ENCODE measurements around the gene LRRC4.

LRRC4 gene

DNA sequence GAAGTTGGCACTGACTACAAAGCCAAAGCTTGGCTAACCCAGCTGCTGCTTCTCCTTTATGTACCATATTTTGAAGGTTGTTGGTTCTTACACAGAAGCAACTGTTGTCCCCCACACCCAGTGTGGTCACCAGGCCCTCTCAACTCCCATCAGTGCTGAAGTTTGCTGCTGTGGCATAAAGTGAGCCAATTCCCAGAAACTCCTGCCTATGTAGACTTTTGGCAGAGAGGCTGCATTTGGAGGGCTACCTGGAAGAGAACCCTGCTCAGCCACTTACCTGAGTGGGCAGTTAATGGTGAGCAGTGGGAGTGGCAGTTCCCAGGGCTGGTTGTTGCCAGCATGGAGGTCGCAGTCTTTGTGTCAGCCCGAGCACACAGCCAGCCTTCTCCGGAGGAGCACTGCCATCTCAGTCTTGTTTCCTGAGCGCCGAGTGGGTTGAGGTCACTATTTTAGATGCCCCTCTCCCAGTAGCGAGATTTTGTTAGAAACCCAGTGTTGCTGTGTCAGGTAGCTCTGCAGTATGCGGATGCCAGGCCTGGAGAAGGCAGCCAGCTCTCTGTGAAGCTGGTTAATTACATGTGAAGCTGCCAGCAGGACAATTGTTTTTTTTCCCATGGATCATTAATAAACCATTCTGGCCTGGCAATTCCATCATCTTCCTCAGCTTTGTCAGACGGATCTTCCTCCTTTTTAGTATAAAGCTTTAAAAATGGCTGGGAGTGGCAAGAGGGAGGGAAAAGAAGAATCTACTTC is 24.5 kb downstream of the LRRC4 start:
- DNase-seq (ENCODE audit: low read depth) = no peak

DNA sequence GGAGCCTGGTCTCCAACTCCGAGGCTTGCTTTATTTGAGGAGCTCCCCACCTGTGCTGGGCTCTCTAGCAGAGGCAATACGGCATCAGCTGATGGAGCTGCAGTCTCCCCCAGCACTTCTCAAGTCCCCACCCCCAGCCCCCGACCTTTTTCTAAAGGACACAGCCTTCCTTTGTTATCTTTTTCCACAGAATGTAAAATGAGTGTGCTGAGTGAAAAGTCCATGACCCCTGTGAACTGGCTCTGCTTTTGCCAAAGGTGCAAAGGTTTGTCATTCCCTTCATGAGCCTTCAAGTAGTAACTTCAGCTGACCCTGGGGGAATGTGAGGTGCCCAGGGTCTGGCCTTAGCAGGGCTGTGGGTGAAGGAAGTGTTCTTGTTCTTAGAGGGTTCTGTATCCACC is 25.5 kb downstream of the LRRC4 start:
- DNase-seq (ENCODE audit: low read depth) = no peak

DNA sequence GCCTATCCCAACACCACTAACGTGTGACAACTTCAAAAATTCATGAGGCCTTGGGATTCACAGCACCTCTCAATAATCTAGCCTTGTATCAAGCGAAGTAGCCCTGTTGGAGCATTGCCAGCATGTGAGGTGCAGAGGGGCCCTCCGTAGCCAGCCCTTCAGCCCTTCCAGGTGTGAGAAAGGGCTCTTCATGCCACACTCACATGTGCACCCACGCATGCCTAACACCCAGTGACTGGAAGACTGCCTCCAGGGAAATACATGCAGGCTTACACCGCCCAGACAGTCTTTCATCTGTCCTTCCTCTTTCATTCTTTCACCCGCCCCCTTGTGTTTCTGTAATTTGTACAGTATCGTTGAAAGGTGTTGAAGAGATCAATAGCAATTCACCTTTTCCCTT is 26.1 kb downstream of the LRRC4 start:
- no peak for DNase-seq (ENCODE audit: low read depth)

DNA sequence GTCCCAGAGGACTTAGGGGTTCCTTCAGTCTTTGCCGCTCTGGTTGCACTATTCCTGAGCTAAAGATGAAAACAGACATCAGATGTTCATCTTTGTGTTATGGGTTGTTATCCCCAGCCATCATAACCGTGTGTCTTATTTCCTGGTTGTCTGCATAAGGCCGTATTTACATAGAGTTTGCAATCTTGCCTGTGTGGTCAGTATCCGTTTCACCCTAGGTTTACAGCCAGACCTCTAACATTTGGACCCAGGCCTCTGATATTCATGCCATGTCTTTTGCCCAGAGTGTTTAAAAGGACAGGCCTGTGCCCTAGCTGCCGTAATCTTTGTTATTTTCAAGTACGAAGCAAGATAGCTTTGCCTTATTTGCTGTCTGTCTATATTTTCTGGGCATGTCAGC is 26.6 kb downstream of the LRRC4 start:
- DNase-seq (ENCODE audit: low read depth) = no peak

DNA sequence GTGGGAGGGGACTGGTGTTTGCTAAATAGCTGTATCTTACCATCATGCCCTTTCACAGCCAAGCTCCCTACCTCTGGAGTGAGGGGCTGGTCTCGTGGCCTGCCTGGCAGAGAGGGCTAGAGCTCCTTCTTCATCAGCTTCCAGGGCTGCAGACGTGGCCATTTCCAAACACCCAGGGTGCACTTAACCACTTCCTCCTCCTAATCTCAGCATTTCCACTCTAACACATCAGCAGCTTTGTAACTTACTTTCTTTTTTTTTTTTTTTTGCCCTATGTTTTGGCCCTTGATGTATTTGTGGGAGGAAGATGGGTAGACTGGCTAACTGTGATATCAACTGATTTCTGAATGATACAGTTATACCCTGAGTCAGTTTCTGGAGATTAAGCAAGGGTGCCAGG is 27.4 kb downstream of the LRRC4 start:
- no peak for DNase-seq (ENCODE audit: low read depth)

DNA sequence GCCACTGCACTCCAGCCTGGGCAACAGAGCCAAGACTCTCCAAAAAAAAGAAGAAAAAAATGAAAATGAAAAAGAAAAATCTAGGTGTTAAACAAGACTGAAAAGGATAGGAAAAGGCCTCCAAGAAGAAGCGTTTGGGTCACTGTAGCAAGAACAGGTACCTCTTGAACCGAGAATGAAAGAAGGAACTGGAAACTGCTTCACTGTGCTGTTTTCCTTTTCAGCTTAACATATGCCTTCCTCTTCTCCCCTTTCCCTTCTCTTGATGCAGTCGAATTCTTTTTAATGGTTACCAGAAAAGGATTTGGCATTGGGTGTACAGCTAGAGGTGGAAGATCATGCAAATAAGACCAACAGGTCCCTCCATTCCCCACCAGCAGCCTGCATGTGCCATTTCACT is 28.1 kb downstream of the LRRC4 start:
- DNase-seq (ENCODE audit: low read depth) = no peak

DNA sequence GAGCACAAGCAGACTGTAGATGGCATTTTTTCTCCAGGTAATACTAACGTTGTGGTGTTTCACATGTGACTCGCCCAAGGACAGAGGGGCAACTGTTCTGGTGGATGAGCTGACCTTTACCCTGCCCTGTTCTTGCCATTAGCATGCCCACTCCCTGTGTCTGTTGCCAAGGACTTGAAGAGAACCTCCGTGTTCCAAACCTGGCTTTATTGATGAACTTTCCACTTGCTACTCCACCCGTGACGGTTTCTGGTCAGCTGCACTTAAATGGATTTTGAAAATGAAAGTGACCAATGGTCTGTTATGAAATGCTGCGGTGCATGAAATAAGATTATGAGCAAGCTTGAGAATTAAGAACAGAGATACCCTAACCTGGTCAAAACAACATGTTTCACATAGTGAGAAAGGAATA is 30.4 kb downstream of the LRRC4 start:
- DNase-seq (ENCODE audit: low read depth) = no peak

DNA sequence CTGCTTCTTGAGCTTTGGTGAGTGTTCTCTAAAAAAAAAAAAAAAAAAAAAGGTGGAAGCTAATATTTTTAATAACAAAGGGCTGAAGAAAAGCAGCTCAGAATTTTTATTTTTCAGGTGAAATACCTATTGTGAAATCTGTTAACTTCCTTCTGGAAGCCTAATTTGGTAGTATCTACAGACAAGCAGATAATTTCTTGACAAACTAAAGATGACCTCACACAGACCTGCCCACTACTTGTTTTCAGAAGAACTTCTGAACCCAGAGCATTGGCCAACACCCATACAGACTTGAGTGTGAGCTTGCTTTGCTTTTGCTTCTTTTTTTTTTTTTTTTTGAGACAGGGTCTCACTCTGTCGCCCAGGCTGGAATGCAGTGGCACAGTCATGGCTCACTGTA is 31.2 kb downstream of the LRRC4 start:
- DNase-seq (ENCODE audit: low read depth) = no peak

DNA sequence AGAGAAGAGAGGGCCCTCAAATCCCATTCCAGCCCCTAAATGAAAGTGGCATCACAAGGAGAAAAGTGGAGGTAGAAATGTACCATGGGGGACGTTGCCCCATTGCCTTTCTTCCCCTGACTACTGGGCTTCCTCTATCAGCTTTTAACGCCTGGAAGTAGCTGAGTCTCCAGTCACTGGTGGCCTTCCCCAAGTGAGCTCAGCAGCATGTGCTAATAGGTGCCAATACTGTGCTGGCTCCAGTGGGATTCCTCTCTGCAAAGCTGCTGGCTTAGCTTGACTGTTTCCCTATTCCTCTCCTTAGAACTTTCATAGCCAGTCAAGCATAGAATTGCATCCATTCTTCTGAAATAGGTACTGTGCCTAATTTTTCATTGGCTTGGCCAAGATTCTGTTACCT is 32.6 kb downstream of the LRRC4 start:
- no peak for DNase-seq (ENCODE audit: low read depth)

DNA sequence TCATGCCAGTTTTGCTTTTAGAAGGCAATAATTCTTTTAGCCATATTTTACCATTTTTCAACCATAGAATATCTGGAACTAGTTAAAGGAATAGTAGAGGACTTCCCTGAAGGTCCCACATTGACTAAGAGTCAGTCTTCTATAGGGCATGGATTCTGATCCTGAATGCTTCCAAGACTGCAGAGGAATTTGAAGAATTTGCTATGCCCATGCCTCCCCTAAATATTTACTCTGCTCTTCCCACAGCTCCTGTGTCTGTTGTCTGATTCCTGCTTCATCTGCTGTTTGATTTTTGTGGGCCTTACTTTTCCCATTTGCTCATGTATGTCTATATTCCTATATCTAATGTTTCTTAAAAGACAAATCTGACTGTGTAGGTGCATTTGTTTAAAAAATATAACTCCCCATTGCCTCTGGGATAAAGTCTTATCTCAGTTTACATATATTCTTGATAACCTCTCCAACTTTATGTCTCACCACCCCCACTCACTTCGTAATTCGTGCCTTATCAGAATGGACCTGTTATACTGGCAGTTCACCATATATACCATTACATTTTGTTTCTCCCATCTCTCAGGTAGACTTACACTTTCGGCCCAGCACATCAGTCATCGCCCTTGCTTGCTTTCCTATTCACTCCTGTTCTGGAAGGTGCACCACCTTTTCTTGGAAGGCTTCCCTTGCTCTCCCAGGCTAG is 33.9 kb downstream of the LRRC4 start:
- no peak for DNase-seq (ENCODE audit: low read depth)

DNA sequence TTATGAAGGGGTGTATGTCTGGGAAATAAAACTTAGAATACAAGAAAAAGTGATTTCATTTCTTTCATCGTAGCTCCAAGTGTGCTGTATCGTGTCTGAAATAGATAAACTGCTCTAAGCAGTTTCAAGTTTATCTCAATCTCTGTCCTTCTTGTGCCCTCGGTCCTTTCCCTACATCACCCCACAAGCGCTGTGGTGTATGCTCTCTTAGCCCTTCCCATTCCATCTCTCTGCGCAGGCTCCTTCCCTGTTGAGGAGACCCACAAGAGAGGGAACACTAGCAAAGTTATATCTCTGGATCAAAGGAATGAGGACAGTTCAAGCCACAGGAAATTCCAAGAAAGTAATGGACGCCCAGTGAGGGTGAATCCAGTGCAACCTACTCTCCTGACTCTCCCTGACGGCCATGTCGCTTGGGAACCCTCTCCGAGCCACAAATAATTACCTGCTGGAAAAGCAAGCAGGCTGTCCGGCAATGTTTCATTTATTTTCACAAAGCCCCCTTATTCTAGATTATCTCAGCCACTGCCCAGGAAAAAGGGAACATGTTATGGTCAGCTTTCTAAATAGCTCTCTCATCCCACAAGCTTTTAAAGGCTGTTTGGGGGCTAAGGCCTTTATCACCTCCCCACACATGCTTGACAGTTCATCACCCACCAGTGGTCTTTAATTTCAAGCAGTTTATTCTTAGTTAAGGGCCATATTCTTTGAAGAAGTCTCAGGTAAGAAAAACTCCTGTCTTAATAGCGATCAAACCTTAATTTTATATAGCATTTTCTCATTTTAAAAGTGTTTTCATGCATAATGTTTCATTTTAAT is 34.8 kb downstream of the LRRC4 start:
- no peak for DNase-seq (ENCODE audit: low read depth)

DNA sequence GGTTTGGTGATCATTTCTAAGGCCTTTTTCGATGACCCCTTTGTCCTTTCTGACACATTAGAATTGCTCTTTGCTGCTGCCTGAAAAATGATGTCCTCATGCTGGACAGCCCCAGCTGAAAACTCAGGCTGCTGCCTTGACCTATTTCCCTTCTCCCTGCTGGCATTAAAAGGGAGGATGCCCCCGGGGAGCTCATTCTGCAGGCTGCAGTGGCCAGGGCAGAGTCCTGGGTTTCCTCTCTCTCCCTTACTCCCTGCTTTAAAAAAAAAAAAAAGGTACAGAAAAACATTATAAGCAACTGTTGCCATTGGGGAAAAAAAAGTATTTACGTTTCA is 35.4 kb downstream of the LRRC4 start:
- no peak for DNase-seq (ENCODE audit: low read depth)

DNA sequence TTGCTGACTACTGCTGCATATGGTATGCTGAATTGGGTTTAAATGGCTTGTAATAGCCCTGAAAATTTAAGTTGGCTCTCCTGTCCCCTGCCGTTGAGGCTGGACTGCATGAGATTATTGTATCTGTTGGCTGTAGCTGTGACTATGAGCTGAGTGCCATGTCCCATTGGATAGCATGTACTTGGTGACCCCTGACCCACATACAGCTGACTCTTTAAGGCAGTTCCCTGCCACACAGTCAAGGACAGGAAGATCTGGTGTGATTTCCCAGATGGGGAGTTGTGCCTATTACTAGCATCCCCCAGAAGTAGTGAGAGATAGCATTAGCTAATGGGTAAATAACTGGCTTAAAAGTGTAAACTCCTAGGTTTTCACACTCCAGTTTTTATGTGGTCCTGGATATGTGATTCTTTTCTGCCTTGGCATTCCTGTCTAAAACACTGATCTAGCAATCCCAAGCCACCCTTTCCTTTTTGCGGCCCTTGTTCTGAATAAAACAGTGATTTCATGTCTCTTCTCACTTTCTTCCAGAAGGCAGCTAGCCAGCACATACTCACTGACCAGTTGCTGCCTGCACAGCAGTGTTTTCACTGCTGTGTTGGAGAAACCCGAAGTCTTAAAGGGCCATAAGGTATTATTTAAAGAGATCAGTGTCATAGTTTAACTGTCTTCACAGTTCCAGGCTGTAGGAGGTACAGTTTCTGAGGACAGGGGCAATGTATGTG is 35.9 kb downstream of the LRRC4 start:
- no peak for DNase-seq (ENCODE audit: low read depth)

DNA sequence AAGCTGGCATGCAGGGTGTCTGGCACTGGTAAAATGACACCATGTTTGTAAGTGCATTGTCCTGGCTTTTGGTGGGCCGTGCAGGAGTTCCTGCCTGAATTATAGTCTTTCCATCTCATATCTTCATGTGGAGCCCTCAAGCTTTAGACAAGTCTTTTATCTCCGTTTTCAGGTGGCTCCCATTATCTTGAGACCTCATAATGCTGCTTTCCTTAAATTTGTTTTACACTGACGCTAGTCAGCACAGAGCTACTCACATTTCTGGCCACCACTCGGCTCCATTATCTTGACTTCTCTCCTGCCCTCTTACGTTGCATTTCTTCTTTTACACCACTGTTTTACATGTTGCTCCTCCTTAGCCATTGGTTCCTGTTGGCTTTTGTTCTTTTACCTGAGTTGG is 37.2 kb downstream of the LRRC4 start:
- DNase-seq (ENCODE audit: low read depth) = no peak

DNA sequence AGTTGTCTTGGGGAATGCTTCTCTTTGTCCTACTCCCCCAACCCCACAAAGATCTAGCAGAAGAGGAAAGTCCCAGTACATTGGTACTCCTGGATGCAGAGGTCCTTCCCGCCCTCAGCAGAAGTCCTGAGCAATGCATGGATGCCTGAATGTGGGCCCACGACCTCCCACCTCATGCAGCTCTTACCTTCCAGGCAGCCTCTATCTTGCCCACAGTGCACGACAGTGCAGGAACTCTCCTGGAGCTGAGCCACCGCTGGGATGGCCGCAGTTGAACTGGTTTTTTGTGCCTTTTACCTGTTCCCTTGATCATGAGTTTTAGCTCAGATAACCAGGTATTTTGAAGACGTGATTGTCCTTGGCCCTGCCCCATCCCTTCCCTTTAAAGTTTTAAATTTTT is 37.9 kb downstream of the LRRC4 start:
- no peak for DNase-seq (ENCODE audit: low read depth)

DNA sequence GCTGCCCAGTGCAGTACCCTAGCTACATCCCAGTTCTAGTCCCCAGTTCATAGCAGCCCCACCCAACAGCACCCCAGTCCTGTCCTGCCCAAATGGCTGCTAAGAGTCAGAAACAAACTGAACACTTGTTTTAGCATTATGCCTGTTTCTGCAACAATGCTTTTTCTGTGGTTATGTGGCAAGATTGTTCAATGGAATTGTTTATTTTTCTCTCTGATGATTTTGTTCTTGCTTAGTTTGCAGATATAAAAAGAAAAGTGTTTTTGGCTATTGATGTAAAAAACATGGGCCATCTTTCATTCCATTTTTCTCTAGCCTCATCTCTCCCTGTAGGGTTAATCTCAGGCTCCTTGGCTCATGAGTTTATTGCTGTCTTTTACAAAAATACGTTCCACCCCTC is 42.5 kb downstream of the LRRC4 start:
- no peak for DNase-seq (ENCODE audit: low read depth)

DNA sequence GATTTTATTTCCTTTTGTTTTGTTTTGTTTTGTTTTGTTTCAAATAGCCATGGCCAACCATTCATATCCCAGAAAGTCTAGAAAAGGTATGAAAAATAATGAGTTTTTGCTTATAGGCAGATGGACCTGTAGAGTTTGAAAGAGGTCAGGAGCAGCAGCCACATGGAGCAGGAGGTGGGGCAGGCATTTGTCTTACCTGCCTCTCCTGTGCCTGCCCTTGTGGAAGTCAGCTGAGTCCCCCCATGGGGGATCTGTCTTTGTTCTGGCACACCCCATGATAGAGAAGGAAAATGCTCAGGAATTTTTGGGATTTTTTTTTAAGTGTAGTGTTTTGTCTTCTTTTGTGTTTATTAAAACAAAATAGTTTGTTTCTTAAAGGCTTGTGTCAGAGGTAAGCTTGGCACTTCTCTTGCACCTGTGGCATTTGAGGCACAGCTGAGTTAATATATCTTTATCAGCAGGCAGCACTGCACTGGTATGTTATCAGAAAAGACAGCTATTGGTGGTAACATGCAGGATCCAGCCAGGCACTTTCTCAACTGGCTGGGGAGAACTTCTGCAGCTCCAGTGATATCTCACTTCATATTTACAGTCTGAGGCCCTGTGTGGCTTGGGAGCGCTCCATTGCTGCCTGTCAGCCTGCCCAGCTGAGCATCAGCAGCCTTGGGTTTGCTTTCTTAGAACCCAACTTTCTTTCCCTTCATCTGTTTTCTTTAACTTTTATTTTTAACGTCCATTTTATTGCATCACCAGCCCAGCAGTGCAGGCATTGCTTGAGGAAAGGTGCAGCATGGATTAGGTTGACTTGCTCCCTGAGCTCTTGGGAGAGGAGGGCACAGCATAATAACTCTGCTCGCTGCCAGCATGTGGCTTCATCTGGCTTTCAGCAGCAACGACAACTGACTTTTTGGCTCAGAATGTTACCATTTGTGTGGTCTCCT is 44.4 kb downstream of the LRRC4 start:
- no peak for DNase-seq (ENCODE audit: low read depth)

DNA sequence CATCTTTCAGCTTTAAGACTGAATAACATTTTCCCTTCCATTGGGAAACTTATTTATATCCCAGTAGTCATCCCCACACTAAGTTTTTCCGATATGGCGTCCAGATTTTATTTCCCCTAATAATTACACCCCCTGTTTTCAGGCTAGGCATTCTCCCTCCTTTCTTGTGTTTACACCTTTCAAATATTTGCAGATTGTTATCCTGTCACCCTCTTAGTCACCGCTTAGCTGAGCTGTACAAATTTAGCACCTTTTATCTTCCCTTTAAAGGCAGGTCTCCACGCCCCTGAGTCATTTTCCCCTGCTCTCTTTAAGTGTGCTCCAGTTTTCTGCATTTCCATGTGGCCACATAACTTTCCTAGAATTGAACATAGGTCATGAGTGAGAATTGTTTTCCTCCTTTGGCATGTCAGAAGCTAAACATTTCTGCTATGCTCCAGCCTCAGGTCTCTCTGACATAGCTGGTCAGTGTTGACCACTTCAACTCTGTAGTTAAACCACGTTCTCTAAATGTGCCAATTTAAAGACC is 47.4 kb downstream of the LRRC4 start:
- no peak for DNase-seq (ENCODE audit: low read depth)

DNA sequence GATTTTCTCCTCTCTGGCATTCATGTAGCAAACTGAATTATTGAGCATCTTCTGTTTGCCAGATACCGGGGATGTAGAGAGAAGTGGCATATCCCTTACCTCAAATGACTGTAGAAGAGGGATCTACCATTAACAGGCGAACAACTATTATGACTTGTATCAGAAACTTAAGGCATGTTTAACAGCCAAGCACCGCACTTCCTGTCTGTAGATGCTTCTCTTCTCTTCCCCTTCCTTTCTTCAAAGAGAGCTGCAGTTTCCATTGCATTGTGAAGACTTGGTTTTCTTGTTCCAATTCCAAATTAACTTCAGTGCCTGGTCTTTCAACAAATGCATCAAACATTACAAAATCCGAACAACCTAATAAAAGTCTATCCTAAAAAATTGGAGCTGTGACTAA is 49.3 kb downstream of the LRRC4 start:
- no peak for DNase-seq (ENCODE audit: low read depth)

DNA sequence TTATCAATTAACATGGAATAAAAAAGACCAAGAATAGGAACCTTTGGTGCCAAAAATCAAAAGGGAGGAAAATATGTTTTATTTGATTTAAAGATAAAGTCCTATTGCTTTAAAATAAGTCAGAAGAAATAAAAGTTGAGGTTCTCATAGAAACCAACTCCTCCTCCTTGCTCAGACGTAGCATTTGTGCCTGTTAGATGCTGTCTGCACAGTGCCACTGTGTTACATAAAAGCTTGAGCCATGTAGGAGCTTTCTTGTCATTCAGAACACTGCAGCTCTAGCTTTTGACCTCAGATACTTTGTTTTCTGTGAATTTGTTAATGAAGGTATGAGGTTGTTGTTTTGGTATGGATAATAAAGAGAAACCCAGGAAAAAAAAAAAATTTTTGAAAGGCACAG is 50.3 kb downstream of the LRRC4 start:
- DNase-seq (ENCODE audit: low read depth) = no peak

DNA sequence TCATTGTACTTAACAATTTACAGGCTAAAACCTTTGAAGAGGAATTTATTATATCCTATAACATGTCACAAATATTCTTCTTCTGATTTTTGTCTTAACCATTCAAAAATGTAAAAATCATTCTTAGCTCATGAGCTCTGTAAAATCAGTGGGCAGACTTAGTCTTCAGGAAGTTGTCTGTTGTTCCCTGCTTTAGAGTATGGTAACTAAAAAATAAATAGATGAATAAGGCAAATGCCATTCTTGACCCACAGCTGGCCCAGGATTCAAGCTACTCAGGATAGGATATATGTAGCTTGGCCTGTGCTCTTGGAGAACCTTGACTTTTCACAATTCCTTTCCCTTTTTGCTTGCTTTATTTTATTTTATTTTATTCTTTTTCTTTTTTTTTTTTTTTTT is 51.5 kb downstream of the LRRC4 start:
- no peak for DNase-seq (ENCODE audit: low read depth)

Data from activated T-helper 1 cell treated with Interleukin-2 at 50 U/mL for 16 hours (primary cell).